ENCODE data around the gene KCNK4.

KCNK4 gene

DNA sequence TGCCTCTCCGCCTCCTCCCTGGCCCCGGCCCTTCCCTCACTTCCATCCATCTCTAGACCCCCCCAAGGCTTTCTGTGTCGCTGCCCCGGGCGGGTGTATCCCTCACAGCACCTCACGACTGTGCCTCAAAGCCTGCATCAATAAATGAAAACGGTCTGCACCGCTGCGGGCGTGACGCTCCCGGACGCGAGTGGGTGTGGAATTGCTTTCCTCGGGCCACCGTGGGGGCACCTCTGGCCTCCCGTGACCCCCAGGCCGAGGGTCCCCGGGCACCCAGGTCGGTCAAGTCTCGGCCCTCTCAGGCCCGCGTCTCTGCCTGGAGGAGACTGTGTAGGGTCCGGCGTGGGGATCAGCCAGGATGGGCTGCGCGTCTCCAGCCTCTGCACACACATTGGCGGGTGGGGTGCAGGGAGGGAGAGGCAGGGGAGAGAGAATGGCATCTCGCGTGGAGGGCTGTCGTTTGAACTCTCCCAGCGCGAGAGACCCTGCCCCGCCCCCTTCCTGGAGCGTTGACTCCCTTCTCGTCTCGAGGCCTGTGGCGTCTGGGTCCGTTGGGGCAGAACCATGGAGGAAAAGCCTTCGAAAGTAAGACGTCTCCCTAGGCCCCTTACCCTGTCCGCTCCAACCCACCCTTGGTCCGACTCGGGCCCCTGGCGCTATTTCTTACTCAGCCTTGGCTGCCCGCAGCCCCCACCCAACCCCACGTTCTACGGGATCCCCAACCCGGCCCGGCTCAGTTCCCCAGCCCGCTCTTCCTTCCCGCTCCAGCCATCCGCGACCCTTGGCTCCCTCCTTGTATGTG is 8.9 kb downstream of the KCNK4 start, which contains the start of gene CATSPERZ:
Gene CATSPERZ, plus strand, starts transcription at position 512 of the 802 bp plus-strand sequence. Its CDS starts 53 bp downstream, at position 565.
- no peak for DNase-seq (ENCODE audit: low read depth, low spot score)
- peaks cover 58% of the 10 kb centered on the region for H3K27me3 ChIP-seq (ENCODE audit: control insufficient read depth, insufficient read depth, low read length)
- H3K4me1 ChIP-seq (ENCODE audit: control insufficient read depth, insufficient read depth, low read length), result peaks cover 7% of the 10 kb centered on the region
- no peaks in the 10 kb centered on the region for H3K9me3 ChIP-seq (ENCODE audit: control insufficient read depth, insufficient read depth, low read length)
- H3K36me3 ChIP-seq (ENCODE audit: control insufficient read depth, insufficient read depth, low read length), result no peaks in the 10 kb centered on the region
- H3K27ac ChIP-seq (ENCODE audit: low read length), result no peak within 1 kb of the TSS
- WGBS (ENCODE audit: insufficient coverage, insufficient read length), result no CpG with 5 or more reads among the region's 54 CpGs
- peak within 1 kb of the TSS; percentile 6; the same call in 1 of the 2 replicates for H3K4me3 ChIP-seq (ENCODE audit: low read length)

GRCh38 chr11:64303109-64304031 is 12.3 kb downstream of the KCNK4 start:
- Histone ChIP-seq H3K27ac (ENCODE audit: low read length) (no peak overlapping the region), H3K4me3 (ENCODE audit: low read length) (no peak overlapping the region), H3K27me3 (ENCODE audit: control insufficient read depth, insufficient read depth, low read length) (peaks cover 25% of the 10 kb centered on the region), H3K4me1 (ENCODE audit: control insufficient read depth, insufficient read depth, low read length) (peaks cover 10% of the 10 kb centered on the region), H3K36me3 (ENCODE audit: control insufficient read depth, insufficient read depth, low read length) (0 out of 2 replicates have a peak, but pooled peaks cover 4% of the 10 kb centered on the region), H3K9me3 (ENCODE audit: control insufficient read depth, insufficient read depth, low read length) (no peaks in the 10 kb centered on the region)
- no CpG with 5 or more reads among the region's 13 CpGs for WGBS (ENCODE audit: insufficient coverage, insufficient read length)
- DNase-seq (ENCODE audit: low read depth, low spot score), result no peak

DNA sequence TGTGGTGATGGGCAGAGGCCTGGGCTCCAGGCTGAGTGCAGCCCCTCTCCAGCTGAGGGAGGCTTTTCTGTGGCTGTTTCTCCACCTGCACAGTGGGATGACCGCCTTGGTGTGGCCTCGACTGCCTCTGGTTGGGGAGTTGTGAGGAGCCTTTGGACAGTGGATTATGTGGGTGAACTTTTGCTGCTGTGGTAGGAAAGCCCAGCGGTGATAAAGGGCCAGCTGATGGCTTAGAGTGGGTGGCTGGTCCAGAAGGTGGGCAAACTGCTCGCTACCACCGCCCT is 12.9 kb downstream of the KCNK4 start:
- Histone ChIP-seq H3K4me1 (ENCODE audit: control insufficient read depth, insufficient read depth, low read length) (peaks cover 10% of the 10 kb centered on the region), H3K27ac (ENCODE audit: low read length) (no peak overlapping the region), H3K4me3 (ENCODE audit: low read length) (no peak overlapping the region; the same call in 1 of the 2 replicates), H3K36me3 (ENCODE audit: control insufficient read depth, insufficient read depth, low read length) (0 out of 2 replicates have a peak, but pooled peaks cover 4% of the 10 kb centered on the region), H3K27me3 (ENCODE audit: control insufficient read depth, insufficient read depth, low read length) (peaks cover 19% of the 10 kb centered on the region), H3K9me3 (ENCODE audit: control insufficient read depth, insufficient read depth, low read length) (no peaks in the 10 kb centered on the region)
- WGBS (ENCODE audit: insufficient coverage, insufficient read length), result no CpG with 5 or more reads among the region's 5 CpGs
- no peak for DNase-seq (ENCODE audit: low read depth, low spot score)

- WGBS (ENCODE audit: insufficient coverage, insufficient read length), result no CpG with 5 or more reads among the region's 46 CpGs
- H3K36me3 ChIP-seq (ENCODE audit: control insufficient read depth, insufficient read depth, low read length), result 0 out of 2 replicates have a peak, but pooled peaks cover 4% of the 10 kb centered on the region
- peak; percentile 94 for DNase-seq (ENCODE audit: low read depth, low spot score)
- H3K4me3 ChIP-seq (ENCODE audit: low read length), result peak overlapping the region; percentile 53; the same call in 1 of the 2 replicates
- H3K9me3 ChIP-seq (ENCODE audit: control insufficient read depth, insufficient read depth, low read length), result no peaks in the 10 kb centered on the region
- peak overlapping the region; percentile 4 for H3K27ac ChIP-seq (ENCODE audit: low read length)
- peaks cover 8% of the 10 kb centered on the region for H3K4me1 ChIP-seq (ENCODE audit: control insufficient read depth, insufficient read depth, low read length)
- H3K27me3 ChIP-seq (ENCODE audit: control insufficient read depth, insufficient read depth, low read length), result peaks cover 14% of the 10 kb centered on the region
Measured at GRCh38 chr11:64304316-64305072, 13.4 kb downstream of the KCNK4 start.

DNA sequence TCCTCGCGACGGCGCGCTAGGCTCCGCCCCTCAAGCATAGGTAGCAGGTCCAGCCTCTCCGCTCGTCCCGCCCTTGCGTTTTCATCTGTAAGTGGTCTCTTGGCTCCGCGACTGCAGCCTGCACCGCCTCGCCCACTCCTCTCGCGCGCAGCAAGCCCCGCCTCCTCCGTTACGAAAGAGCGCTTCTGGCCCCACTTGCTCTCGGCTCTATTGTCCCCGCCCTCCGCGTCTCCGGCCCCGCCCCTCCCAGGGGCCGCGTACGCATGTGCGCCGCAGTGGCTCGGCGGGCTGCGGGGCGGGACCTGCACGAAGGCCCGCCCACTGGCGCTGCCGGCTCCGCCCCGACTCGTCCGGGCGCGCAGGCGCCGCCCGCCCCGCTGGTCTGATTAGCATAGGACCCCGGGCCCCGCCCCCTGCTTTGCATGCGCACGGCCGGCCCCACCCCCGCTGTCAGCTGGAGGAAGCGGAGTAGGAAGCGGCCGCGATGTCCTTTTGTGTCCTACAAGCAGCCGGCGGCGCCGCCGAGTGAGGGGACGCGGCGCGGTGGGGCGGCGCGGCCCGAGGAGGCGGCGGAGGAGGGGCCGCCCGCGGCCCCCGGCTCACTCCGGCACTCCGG is 14.1 kb downstream of the KCNK4 start, which contains the start of gene ESRRA:
Gene ESRRA, plus strand, starts transcription at position 450 of the 616 bp plus-strand sequence. CDS start 1,656 bp downstream, outside the sequence.
- H3K9me3 ChIP-seq (ENCODE audit: control insufficient read depth, insufficient read depth, low read length), result no peaks in the 10 kb centered on the region
- H3K27me3 ChIP-seq (ENCODE audit: control insufficient read depth, insufficient read depth, low read length), result peaks cover 7% of the 10 kb centered on the region; the same call in 1 of the 2 replicates
- peaks cover 8% of the 10 kb centered on the region for H3K4me1 ChIP-seq (ENCODE audit: control insufficient read depth, insufficient read depth, low read length)
- peak; percentile 96 for DNase-seq (ENCODE audit: low read depth, low spot score)
- H3K36me3 ChIP-seq (ENCODE audit: control insufficient read depth, insufficient read depth, low read length), result 0 out of 2 replicates have a peak, but pooled peaks cover 4% of the 10 kb centered on the region
- H3K27ac ChIP-seq (ENCODE audit: low read length), result peak within 1 kb of the TSS; percentile 4
- peak within 1 kb of the TSS; percentile 62 for H3K4me3 ChIP-seq (ENCODE audit: low read length)
- no CpG with 5 or more reads among the region's 81 CpGs for WGBS (ENCODE audit: insufficient coverage, insufficient read length)

DNA sequence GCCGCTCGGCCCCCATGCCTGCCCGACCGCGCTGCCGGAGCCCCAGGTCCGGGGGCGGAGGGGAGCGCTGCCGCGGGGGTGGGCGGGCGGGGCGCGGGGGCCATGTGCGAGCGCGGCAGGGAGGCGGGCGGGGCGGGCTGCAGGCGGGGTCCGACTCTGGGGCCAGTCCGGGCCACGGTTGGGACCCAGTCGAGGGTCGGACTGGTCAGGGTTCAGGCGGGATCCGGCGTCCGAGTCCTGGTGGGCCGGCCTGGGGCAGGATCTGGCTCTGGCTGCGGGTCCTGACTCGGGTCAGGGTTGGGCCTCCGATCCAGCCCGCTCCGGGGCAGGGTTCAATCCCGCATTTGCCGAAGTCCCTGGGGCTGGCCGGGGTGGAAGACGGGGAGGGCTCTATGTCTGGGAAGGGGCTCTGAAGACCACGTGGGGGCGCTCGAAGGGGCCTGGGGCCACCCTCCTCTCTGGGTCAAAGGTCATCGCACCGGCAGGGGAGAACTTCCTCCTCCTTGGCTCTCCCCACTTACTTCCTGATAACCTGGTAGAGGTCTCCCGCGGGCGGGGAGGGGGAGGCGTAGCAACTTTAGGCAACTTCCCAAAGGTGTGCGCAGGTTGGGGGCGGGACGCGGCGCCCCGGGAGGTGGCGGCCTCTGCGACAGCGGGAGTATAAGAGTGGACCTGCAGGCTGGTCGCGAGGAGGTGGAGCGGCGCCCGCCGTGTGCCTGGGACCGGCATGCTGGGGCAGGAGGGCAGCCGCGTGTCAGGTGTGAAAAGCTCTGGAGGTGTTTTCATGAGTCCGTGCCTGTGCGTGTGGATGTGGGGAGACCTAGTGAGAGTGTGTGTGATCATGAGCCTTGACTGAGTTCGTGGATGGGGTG is 14.8 kb downstream of the KCNK4 start:
- no peaks in the 10 kb centered on the region for H3K9me3 ChIP-seq (ENCODE audit: control insufficient read depth, insufficient read depth, low read length)
- no peak for DNase-seq (ENCODE audit: low read depth, low spot score)
- no peaks in the 10 kb centered on the region for H3K27me3 ChIP-seq (ENCODE audit: control insufficient read depth, insufficient read depth, low read length)
- H3K4me1 ChIP-seq (ENCODE audit: control insufficient read depth, insufficient read depth, low read length), result peaks cover 8% of the 10 kb centered on the region
- no CpG with 5 or more reads among the region's 71 CpGs for WGBS (ENCODE audit: insufficient coverage, insufficient read length)
- no peak overlapping the region for H3K27ac ChIP-seq (ENCODE audit: low read length)
- H3K4me3 ChIP-seq (ENCODE audit: low read length), result peak overlapping the region; percentile 62
- 0 out of 2 replicates have a peak, but pooled peaks cover 4% of the 10 kb centered on the region for H3K36me3 ChIP-seq (ENCODE audit: control insufficient read depth, insufficient read depth, low read length)

DNA sequence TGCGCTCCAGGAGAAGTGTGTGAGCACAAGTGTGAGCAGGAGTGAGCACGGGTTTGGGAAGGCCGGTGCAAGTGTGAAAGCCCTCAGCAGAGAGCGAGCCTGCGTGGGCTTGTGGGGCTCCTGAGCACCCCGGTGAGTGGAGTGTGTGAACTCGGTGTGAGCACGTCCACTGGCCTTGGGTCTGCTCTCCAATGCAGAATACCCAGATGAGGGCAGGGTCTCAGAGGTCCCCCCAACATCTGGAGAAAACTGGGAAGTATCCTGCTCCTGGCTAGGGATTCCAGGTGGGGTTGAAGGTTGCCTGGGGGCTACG is 15.4 kb downstream of the KCNK4 start:
- no peaks in the 10 kb centered on the region for H3K9me3 ChIP-seq (ENCODE audit: control insufficient read depth, insufficient read depth, low read length)
- H3K27ac ChIP-seq (ENCODE audit: low read length), result no peak overlapping the region
- H3K36me3 ChIP-seq (ENCODE audit: control insufficient read depth, insufficient read depth, low read length), result 0 out of 2 replicates have a peak, but pooled peaks cover 4% of the 10 kb centered on the region
- H3K27me3 ChIP-seq (ENCODE audit: control insufficient read depth, insufficient read depth, low read length), result no peaks in the 10 kb centered on the region
- no peak for DNase-seq (ENCODE audit: low read depth, low spot score)
- H3K4me3 ChIP-seq (ENCODE audit: low read length), result peak overlapping the region; percentile 62; the same call in 1 of the 2 replicates
- WGBS (ENCODE audit: insufficient coverage, insufficient read length), result no CpG with 5 or more reads among the region's 9 CpGs
- H3K4me1 ChIP-seq (ENCODE audit: control insufficient read depth, insufficient read depth, low read length), result peaks cover 8% of the 10 kb centered on the region

DNA sequence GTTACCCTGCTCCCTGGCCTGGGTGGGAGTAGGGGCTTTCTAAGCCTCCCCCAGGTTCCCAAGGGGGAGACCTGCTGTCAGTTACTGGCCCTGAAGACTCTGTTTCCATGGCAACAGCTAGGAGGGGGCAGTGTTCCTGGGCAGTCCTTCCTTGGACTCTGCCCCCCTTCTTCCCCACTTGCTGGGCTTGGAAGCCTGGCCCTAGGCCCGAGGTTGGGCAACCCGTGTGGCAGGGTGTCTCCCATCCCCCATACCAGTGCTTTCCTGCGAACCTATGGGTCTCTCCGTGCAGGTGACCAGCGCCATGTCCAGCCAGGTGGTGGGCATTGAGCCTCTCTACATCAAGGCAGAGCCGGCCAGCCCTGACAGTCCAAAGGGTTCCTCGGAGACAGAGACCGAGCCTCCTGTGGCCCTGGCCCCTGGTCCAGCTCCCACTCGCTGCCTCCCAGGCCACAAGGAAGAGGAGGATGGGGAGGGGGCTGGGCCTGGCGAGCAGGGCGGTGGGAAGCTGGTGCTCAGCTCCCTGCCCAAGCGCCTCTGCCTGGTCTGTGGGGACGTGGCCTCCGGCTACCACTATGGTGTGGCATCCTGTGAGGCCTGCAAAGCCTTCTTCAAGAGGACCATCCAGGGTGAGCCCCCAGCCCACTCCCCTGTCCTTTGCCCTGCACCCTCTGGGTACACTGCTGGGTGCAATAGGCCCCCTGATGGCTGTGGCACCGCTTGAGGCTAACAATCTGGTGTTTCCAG is 15.9 kb downstream of the KCNK4 start:
- no peak for DNase-seq (ENCODE audit: low read depth, low spot score)
- WGBS (ENCODE audit: insufficient coverage, insufficient read length), result no CpG with 5 or more reads among the region's 15 CpGs
- Histone ChIP-seq H3K4me3 (ENCODE audit: low read length) (no peak overlapping the region; the same call in 1 of the 2 replicates), H3K4me1 (ENCODE audit: control insufficient read depth, insufficient read depth, low read length) (peaks cover 8% of the 10 kb centered on the region), H3K36me3 (ENCODE audit: control insufficient read depth, insufficient read depth, low read length) (0 out of 2 replicates have a peak, but pooled peaks cover 4% of the 10 kb centered on the region), H3K27me3 (ENCODE audit: control insufficient read depth, insufficient read depth, low read length) (no peaks in the 10 kb centered on the region), H3K9me3 (ENCODE audit: control insufficient read depth, insufficient read depth, low read length) (no peaks in the 10 kb centered on the region), H3K27ac (ENCODE audit: low read length) (no peak overlapping the region)

Measured in iPS DF 6.9 (cell line).